GM12878 (cell line): ENCODE data around the gene PRKN. TPM values are rescaled to one million over a fixed set of nuclear protein-coding genes. Genes with fewer than 3 reads are reported as not detected.

Source experiments
- ATAC-seq: fragments of 200-7000 bp; cut with Tn5 transposase; 3 replicates; pipeline ENCODE4 v1.9.1; 2020; ENCODE audit warnings: mild to moderate bottlenecking, moderate library complexity
- BruUV-seq: library from RNA; stranded (reverse); fragments of 400-500 nt; replicated peaks from 2 replicates; lab custom pipeline; 2021; lab: Mats Ljungman, UMichigan
- CTCF ChIA-PET: fragments of 300-600 bp; sonication (Branson Sonifier 250); formaldehyde crosslinking; extraction: SDS; loops from one replicate; lab custom pipeline; 2021; ENCODE audit warnings: inconsistent platforms; lab: Yijun Ruan, JAX
- POLR2A ChIA-PET: fragments of 350-600 bp; formaldehyde crosslinking; extraction: SDS; loops from one replicate; lab custom pipeline; 2021; ENCODE audit warnings: inconsistent platforms; lab: Charles Lee
- RAD21 ChIA-PET: fragments of 300-600 bp; sonication (Branson Sonifier 250); formaldehyde crosslinking; loops from one replicate; lab custom pipeline; 2023; ENCODE audit warnings: antibody characterized with exemption; ENCODE audit not compliant: unreplicated experiment; lab: Charles Lee
- SMC1A ChIA-PET: fragments of 300-600 bp; sonication (Branson Sonifier 250); formaldehyde crosslinking; loops from one replicate; lab custom pipeline; 2023; ENCODE audit not compliant: unreplicated experiment, uncharacterized antibody; lab: Charles Lee
- DNase-seq: peaks from one replicate; pipeline ENCODE4 v3.0.0-alpha.2; 2011; ENCODE audit warnings: low read depth, low spot score
- FAIRE-seq: peaks from 3 replicates; lab custom pipeline; 2011; peaks lifted over from hg19 to GRCh38; lab: Jason Lieb, UNC
- H2AFZ ChIP-seq: 2 replicates; pipeline ENCODE4 v1.6.0; 2011; ENCODE audit warnings: low read depth, low read length, control low read depth; ENCODE audit not compliant: control insufficient read depth
- H3K27ac ChIP-seq: 2 replicates; pipeline ENCODE4 v1.5.1; 2011; ENCODE audit warnings: control low read depth; ENCODE audit not compliant: control insufficient read depth, insufficient read depth
- H3K27me3 ChIP-seq, 2 experiments: replicated peaks in 1 of 2; 2 replicates each; pipeline versions ENCODE4 v1.6.0 to v1.6.1; 2011; ENCODE audit warnings: low read length in 1 of 2; ENCODE audit not compliant: control insufficient read depth in 2 of 2, insufficient read depth in 2 of 2
- H3K36me3 ChIP-seq, 2 experiments: 2 replicates each; pipeline ENCODE4 v1.5.1; 2011; ENCODE audit warnings: low read length in 1 of 2; ENCODE audit not compliant: control insufficient read depth in 2 of 2, insufficient read depth in 2 of 2
- H3K4me1 ChIP-seq: 2 replicates; pipeline ENCODE4 v1.6.1; 2011; ENCODE audit warnings: mild to moderate bottlenecking, low read length, moderate library complexity, mixed read lengths; ENCODE audit not compliant: control insufficient read depth, insufficient read depth
- H3K4me2 ChIP-seq: 2 replicates; pipeline ENCODE4 v1.6.0; 2011; ENCODE audit warnings: control low read depth; ENCODE audit not compliant: control insufficient read depth, insufficient read depth
- H3K4me3 ChIP-seq: fragments of 200-600 bp; sonication (generic); 2 replicates; pipeline ENCODE4 v1.5.1; 2016
- H3K79me2 ChIP-seq: 2 replicates; pipeline ENCODE4 v1.6.0; 2011; ENCODE audit warnings: low read length; ENCODE audit not compliant: control insufficient read depth, insufficient read depth
- H3K9ac ChIP-seq: 2 replicates; pipeline ENCODE4 v1.8.0; 2011; ENCODE audit warnings: low read length, control low read depth, mixed read lengths; ENCODE audit not compliant: control insufficient read depth, insufficient read depth
- H3K9me3 ChIP-seq: replicated peaks from 3 replicates; pipeline ENCODE4 v1.5.1; 2011; ENCODE audit warnings: mild to moderate bottlenecking, low read length; ENCODE audit not compliant: control insufficient read depth, insufficient read depth
- H4K20me1 ChIP-seq: 2 replicates; pipeline ENCODE4 v1.6.0; 2011; ENCODE audit not compliant: control insufficient read depth, insufficient read depth
- BMI1 ChIP-seq: fragments of 450-650 bp; IDR thresholded peaks from 2 replicates; pipeline ENCODE4 v1.6.1; 2016; ENCODE audit warnings: mild to moderate bottlenecking, moderate library complexity, borderline replicate concordance
- CREM ChIP-seq: IDR thresholded peaks from 2 replicates; pipeline ENCODE4 v1.6.1; 2014; ENCODE audit warnings: antibody characterized with exemption, low read depth
- EED ChIP-seq: sonication (generic); IDR thresholded peaks from 2 replicates; pipeline ENCODE4 v1.6.1; 2016; ENCODE audit warnings: antibody characterized with exemption, low read depth
- GABPA ChIP-seq: IDR thresholded peaks from 2 replicates; pipeline ENCODE4 v1.6.1; 2014; ENCODE audit warnings: antibody characterized with exemption, low read depth, mild to moderate bottlenecking, inconsistent platforms
- IKZF1 ChIP-seq: fragments of 450-650 bp; conservative IDR thresholded peaks from 2 replicates; pipeline ENCODE4 v1.6.1; 2017; ENCODE audit warnings: antibody characterized with exemption, mild to moderate bottlenecking
- JUNB ChIP-seq: IDR thresholded peaks from 2 replicates; pipeline ENCODE4 v1.6.1; 2016; ENCODE audit warnings: antibody characterized with exemption, mild to moderate bottlenecking
- NRF1 ChIP-seq: conservative IDR thresholded peaks from 2 replicates; pipeline ENCODE4 v1.6.1; 2011; ENCODE audit warnings: mild to moderate bottlenecking, low read depth, low read length, improper control_type of control experiment
- POLR2AphosphoS2 ChIP-seq: IDR thresholded peaks from 2 replicates; pipeline ENCODE4 v1.6.1; 2011; ENCODE audit warnings: low read depth, mild to moderate bottlenecking, low read length, improper control_type of control experiment, moderate library complexity
- RBBP5 ChIP-seq: fragments of 200-600 bp; sonication (generic); conservative IDR thresholded peaks from 2 replicates; pipeline ENCODE4 v1.6.1; 2016
- WGBS: methylation state at CpG from one replicate; pipeline ENCODE4 v1.1.6; 2016; ENCODE audit warnings: low lambda C conversion rate; ENCODE audit not compliant: insufficient replicate concordance, insufficient coverage; ENCODE audit errors: missing lambda C conversion rate; 5-methylcytosine and 5-hydroxymethylcytosine counted together
- in situ Hi-C: fragments of 300-500 bp; cut with MboI; formaldehyde crosslinking; loops from 9 replicates; pipeline ENCODE4 v1.14.3; 2018; ENCODE audit warnings: mixed read lengths
- intact Hi-C: fragments of 100-400 bp; cut with micrococcal nuclease; formaldehyde crosslinking; loops from one replicate; pipeline ENCODE4 v1.14.2; 2022; ENCODE audit not compliant: unreplicated experiment
- polyA plus RNA-seq, 11 experiments: library from polyadenylated mRNA; depleted of rRNA in 4 of 11; unstranded in 6 of 11; stranded (reverse) in 5 of 11; fragments of >200 nt; fragmentation: Nextera tagmentation in 4 of 11; fragmentation: Illumina TruSeq in 1 of 11; extraction: Ambion mirVana in 4 of 11; extraction: Trizol in 1 of 11; gene quantifications; 1 replicate in 1 of 11; 2 replicates in 10 of 11; pipeline versions ENCODE4 v1.2.1 to v1.2.3, GENCODE V29; 2011 to 2016; ENCODE audit warnings: inconsistent platforms in 2 of 11, missing spikeins in 2 of 11, low read depth in 1 of 11
- total RNA-seq, 4 experiments: library from RNA; depleted of rRNA in 3 of 4; stranded (reverse); fragments of >200 nt in 3 of 4; fragmentation: Illumina TruSeq in 1 of 4; extraction: Trizol in 1 of 4; gene quantifications; 2 replicates each; pipeline versions ENCODE4 v1.2.1 to v1.2.3, GENCODE V29; 2013 to 2021
- TF ChIP-seq, protein P1 (sequence below), 3 experiments: IDR thresholded peaks in 2 of 3; conservative IDR thresholded peaks in 1 of 3; 2 replicates each; pipeline ENCODE4 v1.5.1; 2011; ENCODE audit warnings: low read depth in 3 of 3, low read length in 3 of 3, mild to moderate bottlenecking in 3 of 3, control low read depth in 2 of 3, moderate library complexity in 2 of 3, inconsistent platforms in 1 of 3, mixed read lengths in 1 of 3; ENCODE audit not compliant: control insufficient read depth in 2 of 3, insufficient read depth in 1 of 3; ENCODE audit errors: extremely low read depth in 1 of 3
- TF ChIP-seq, protein P2 (sequence below): IDR thresholded peaks from 2 replicates; pipeline ENCODE4 v1.6.1; 2012; ENCODE audit warnings: low read depth, low read length, improper control_type of control experiment
- TF ChIP-seq, protein P3 (sequence below): IDR thresholded peaks from 2 replicates; pipeline ENCODE4 v1.6.1; 2011; ENCODE audit warnings: mild to moderate bottlenecking, low read depth, low read length, moderate library complexity; ENCODE audit not compliant: insufficient replicate concordance
- TF ChIP-seq, protein P4 (sequence below): fragments of 450-650 bp; IDR thresholded peaks from 2 replicates; pipeline ENCODE4 v1.6.1; 2017; ENCODE audit warnings: low read depth, mild to moderate bottlenecking, moderate library complexity

The PRKN gene
- total and polyA plus RNA-seq, 10 of the 15 experiments (the other 5 are each of a cell fraction or from before 2014, with no cell fraction given), result 0.06 to 0.09 TPM; not detected in 8

DNA sequence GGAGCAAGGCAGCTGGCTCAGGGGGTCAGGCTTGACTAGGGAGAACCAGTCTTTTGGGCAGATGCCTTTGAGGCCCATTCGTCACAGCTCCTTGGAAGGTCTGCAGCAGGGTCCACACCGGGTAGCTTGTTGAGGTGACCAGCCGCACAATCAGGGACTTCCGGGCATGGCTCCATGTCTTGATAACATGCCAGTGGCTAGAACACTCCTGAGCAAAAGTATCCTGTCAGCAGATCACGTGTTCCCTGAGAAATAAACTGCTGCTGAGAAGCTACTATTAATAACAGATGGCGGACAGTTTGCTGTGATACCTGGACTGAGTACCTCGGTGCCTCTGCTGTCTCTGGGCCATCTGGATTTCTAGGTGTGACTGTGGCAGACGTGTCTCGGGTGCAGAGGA lies 235.9 kb downstream of the PRKN start:
- no peaks in the 10 kb centered on the region for H4K20me1 ChIP-seq
- no peak for ATAC-seq
- SMC1A ChIA-PET, result no interaction called here
- 41% methylated on average over 9 of the region's 9 CpGs for WGBS
- no peak for FAIRE-seq
- H3K4me1 ChIP-seq, result no peaks in the 10 kb centered on the region
- CTCF ChIA-PET, result no interaction called here
- H3K36me3 ChIP-seq, result no peaks in the 10 kb centered on the region
- no peak overlapping the region for H3K27ac ChIP-seq
- H3K4me3 ChIP-seq, result no peak overlapping the region
- no peaks in the 10 kb centered on the region for H3K79me2 ChIP-seq
- POLR2A ChIA-PET, result no interaction called here
- no peaks in the 10 kb centered on the region; a peak in 1 of 4 replicates for H3K27me3 ChIP-seq
- in situ Hi-C loops, result no loop called here
- RAD21 ChIA-PET, result no interaction called here
- no TSS peak for BruUV-seq
- intact Hi-C loops, result no loop called here
- DNase-seq, result no peak
- H3K9ac ChIP-seq, result no peak overlapping the region
- no peak overlapping the region for H3K4me2 ChIP-seq
- no peak for TF ChIP-seq JUNB
- TF ChIP-seq IKZF1, result no peak
- TF ChIP-seq EED, result no peak
- TF ChIP-seq, protein P1, sequence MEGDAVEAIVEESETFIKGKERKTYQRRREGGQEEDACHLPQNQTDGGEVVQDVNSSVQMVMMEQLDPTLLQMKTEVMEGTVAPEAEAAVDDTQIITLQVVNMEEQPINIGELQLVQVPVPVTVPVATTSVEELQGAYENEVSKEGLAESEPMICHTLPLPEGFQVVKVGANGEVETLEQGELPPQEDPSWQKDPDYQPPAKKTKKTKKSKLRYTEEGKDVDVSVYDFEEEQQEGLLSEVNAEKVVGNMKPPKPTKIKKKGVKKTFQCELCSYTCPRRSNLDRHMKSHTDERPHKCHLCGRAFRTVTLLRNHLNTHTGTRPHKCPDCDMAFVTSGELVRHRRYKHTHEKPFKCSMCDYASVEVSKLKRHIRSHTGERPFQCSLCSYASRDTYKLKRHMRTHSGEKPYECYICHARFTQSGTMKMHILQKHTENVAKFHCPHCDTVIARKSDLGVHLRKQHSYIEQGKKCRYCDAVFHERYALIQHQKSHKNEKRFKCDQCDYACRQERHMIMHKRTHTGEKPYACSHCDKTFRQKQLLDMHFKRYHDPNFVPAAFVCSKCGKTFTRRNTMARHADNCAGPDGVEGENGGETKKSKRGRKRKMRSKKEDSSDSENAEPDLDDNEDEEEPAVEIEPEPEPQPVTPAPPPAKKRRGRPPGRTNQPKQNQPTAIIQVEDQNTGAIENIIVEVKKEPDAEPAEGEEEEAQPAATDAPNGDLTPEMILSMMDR (IDR thresholded peaks at IDR 0.05 in 2 of 3, conservative IDR thresholded peaks at IDR 0.05 in 1 of 3; ENCODE audit: control insufficient read depth in 2 of 3, extremely low read depth in 1 of 3, insufficient read depth in 1 of 3, low read depth in 3 of 3, low read length in 3 of 3), result no peak
- no peak for TF ChIP-seq BMI1
- no peak for TF ChIP-seq GABPA
- TF ChIP-seq, protein P2, sequence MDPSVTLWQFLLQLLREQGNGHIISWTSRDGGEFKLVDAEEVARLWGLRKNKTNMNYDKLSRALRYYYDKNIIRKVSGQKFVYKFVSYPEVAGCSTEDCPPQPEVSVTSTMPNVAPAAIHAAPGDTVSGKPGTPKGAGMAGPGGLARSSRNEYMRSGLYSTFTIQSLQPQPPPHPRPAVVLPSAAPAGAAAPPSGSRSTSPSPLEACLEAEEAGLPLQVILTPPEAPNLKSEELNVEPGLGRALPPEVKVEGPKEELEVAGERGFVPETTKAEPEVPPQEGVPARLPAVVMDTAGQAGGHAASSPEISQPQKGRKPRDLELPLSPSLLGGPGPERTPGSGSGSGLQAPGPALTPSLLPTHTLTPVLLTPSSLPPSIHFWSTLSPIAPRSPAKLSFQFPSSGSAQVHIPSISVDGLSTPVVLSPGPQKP, result no peak
- no peak for TF ChIP-seq NRF1
- no peak for TF ChIP-seq CREM
- TF ChIP-seq, protein P3, sequence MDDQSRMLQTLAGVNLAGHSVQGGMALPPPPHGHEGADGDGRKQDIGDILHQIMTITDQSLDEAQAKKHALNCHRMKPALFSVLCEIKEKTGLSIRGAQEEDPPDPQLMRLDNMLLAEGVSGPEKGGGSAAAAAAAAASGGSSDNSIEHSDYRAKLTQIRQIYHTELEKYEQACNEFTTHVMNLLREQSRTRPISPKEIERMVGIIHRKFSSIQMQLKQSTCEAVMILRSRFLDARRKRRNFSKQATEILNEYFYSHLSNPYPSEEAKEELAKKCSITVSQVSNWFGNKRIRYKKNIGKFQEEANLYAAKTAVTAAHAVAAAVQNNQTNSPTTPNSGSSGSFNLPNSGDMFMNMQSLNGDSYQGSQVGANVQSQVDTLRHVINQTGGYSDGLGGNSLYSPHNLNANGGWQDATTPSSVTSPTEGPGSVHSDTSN, result no peak
- TF ChIP-seq POLR2AphosphoS2, result no peak
- TF ChIP-seq RBBP5, result no peak
- TF ChIP-seq, protein P4, sequence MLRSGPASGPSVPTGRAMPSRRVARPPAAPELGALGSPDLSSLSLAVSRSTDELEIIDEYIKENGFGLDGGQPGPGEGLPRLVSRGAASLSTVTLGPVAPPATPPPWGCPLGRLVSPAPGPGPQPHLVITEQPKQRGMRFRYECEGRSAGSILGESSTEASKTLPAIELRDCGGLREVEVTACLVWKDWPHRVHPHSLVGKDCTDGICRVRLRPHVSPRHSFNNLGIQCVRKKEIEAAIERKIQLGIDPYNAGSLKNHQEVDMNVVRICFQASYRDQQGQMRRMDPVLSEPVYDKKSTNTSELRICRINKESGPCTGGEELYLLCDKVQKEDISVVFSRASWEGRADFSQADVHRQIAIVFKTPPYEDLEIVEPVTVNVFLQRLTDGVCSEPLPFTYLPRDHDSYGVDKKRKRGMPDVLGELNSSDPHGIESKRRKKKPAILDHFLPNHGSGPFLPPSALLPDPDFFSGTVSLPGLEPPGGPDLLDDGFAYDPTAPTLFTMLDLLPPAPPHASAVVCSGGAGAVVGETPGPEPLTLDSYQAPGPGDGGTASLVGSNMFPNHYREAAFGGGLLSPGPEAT, result no peak
- TF ChIP-seq, all 136 proteins: peak for 0
- H2AFZ ChIP-seq, result no peak overlapping the region
- H3K9me3 ChIP-seq, result no peaks in the 10 kb centered on the region
